Epithelial cell of prostate (primary cell): ENCODE measurements around the gene LRTM2.

Source experiments
- DNase-seq: peaks from one replicate; pipeline ENCODE4 v3.0.0-alpha.2; 2011; ENCODE audit warnings: low read depth, low spot score
- H3K27ac ChIP-seq: fragments of 450-650 bp; 2 replicates; pipeline ENCODE4 v1.5.1; 2017; ENCODE audit warnings: mild to moderate bottlenecking

The LRTM2 gene

DNA sequence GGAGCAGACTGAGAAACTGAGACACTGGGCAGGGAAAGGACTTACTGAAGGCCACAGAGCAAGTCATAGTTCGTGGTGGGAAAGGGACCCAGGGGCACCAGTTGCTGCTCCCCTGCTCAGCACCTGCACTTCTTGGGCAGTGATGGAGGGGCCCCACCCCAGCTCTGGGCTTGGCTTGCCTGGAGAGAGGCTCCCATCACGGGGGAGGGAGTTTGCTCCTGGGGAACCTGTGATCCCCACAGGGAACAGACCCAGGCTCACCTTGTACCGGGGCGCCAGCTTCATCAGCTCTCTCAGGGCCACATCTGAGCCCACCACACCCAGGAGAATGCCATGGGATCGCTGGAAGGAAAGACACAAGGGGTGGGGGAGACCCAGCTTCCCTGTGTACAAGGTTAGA, 58.3 kb downstream of the LRTM2 start:
- no peak for DNase-seq
- no peak overlapping the region for H3K27ac ChIP-seq

DNA sequence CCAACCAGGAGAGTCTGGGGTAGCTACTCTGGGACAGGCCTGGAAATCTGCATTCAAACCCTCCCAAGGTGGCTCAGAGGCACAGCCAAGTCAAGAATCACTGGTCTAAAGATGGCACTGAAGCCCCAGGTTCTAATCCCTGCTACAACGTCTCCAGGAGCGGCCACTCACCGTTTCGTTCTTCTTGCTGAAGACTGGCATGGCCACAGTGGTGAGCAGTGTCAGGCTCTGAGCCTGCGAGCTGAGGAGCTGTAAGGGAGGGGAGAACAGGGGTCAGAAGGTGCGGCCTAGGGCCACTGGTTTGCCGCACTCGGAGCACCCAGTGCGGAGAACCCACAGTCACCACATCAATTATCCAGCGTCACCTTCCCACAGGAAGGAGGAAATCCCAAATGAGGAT, 59.3 kb downstream of the LRTM2 start:
- no peak overlapping the region for H3K27ac ChIP-seq
- no peak for DNase-seq

DNA sequence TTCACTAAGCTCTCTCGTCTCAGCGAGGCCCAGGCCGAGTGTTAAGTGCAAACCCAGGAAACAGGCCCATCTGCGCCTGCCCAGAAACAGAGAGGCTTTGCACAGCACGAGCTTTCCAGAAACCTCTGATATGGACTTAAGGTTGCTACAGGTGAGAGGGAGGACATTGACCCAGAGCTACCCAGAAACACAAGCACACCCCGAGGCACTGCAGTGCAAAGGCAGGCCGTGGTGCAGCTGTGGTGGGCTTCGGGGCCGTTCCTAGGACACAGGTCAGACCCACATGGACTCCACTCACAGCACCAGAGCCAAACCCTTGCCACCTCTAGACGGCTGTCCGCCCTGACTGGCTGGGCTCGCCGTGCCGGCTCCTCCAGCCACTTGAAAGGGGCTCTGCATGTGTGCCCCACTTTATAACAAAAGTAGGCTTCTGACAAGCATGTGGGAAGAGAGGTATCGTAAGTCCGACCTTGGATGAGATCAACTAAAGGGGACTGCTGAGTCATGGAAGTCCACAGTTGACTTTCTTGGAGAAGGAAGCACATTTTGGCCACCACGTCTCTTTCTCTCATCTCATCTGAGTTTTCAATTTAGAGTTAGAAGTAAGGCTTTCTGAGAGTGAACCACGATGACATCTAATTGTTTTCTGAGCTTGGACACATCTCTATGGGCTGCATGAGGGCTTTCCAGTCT, 59.9 kb downstream of the LRTM2 start:
- no peak for DNase-seq
- no peak overlapping the region for H3K27ac ChIP-seq

GRCh38 chr12:1880876-1881275, 60.5 kb downstream of the LRTM2 start:
- DNase-seq, result no peak
- no peak overlapping the region for H3K27ac ChIP-seq

DNA sequence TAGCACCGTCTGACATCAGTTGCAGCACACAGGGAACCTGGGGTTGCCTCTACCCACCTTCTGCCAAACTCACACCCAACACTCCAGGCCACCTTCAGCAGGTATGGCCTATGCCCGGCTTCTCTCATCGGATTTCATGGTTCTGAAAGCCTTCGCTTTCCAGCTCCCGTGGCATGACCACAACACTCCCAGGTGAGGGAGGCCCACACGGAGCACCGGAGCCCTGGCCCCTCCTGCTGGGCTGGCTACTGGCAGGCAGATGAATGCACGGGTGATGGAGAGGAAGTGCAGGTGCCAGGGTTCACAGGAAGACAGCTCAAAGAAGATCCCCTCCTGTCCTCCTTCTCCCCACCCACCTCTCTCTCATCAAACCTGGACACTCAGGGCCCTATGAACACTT, 60.9 kb downstream of the LRTM2 start:
- no peak for DNase-seq

GRCh38 chr12:1881936-1882335, 61.6 kb downstream of the LRTM2 start:
- no peak overlapping the region for H3K27ac ChIP-seq
- DNase-seq, result no peak

More for the DNA sequence above, 60.9 kb downstream of the LRTM2 start:
- no peak overlapping the region for H3K27ac ChIP-seq

- no peak for DNase-seq
- H3K27ac ChIP-seq, result no peak overlapping the region
These were observed 62.0 kb downstream of the LRTM2 start for GRCh38 chr12:1882405-1882804.

- DNase-seq, result no peak
- H3K27ac ChIP-seq, result no peak overlapping the region
These were observed 62.6 kb downstream of the LRTM2 start for GRCh38 chr12:1882850-1883470.

DNA sequence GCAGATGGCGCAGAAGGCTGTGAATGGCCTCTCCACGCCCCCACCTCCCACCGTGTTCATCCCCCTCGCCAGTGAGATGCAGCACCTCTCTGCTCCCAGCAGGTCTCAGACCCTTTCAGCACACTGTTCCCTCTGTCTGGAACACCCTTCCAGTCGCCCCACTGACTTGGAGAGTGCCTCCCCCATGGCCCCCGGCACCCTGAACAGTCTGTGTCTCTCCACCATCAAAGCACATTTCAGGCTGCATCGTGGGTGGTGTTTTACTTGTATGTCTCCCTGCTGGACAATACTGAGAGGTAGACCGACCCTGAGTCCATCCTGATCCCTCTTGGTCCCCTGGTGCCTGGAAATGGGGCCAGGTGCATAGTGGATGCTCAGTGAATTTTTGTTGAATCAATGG, 63.1 kb downstream of the LRTM2 start:
- no peak for DNase-seq
- no peak overlapping the region for H3K27ac ChIP-seq

DNA sequence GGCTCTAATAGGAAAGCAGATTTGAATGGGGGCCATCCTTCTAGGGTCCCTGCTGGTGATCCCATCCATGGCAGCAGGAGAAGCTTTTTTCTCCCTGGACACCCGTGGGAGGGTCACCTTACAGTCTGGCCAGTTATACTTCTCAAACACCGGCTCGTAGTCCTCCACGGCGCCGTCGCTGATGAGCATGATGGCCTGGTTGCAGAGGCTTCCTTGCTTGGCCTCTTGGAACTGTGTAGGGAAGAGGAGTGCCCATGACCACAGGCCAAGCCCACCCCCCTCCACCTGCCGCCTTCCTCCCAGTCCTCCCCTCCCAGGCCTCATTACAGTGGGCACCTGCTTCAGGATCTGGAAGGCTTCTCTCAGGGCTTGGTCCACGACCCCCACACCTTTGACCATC, 64.3 kb downstream of the LRTM2 start:
- no peak overlapping the region for H3K27ac ChIP-seq
- DNase-seq, result no peak

GRCh38 chr12:1885082-1885596, 64.8 kb downstream of the LRTM2 start:
- H3K27ac ChIP-seq, result no peak overlapping the region
- DNase-seq, result no peak

GRCh38 chr12:1885599-1886245, 65.4 kb downstream of the LRTM2 start:
- no peak for DNase-seq
- no peak overlapping the region for H3K27ac ChIP-seq
